GM21447 (cell line): ENCODE results near the gene CIB4.

Experiments
- ATAC-seq: cut with Tn5 transposase; IDR thresholded peaks from one replicate; pipeline ENCODE4 v1.9.1; 2021; ENCODE audit not compliant: unreplicated experiment

The CIB4 gene

GRCh38 chr2:26609205-26609631 lies 31.9 kb downstream of the CIB4 start:
- ATAC-seq, result no peak

GRCh38 chr2:26608557-26608956 lies 32.6 kb downstream of the CIB4 start:
- ATAC-seq, result no peak

GRCh38 chr2:26607698-26608097 lies 33.5 kb downstream of the CIB4 start:
- no peak for ATAC-seq

- ATAC-seq, result no peak
Observed at GRCh38 chr2:26606847-26607190, 34.3 kb downstream of the CIB4 start.

- ATAC-seq, result no peak
Observed at GRCh38 chr2:26605999-26606846, 34.9 kb downstream of the CIB4 start.

GRCh38 chr2:26605195-26605998 lies 35.8 kb downstream of the CIB4 start:
- ATAC-seq, result no peak

- no peak for ATAC-seq
Observed at GRCh38 chr2:26602575-26602974, 38.6 kb downstream of the CIB4 start.

GRCh38 chr2:26599387-26599786 lies 41.8 kb downstream of the CIB4 start:
- ATAC-seq, result no peak

GRCh38 chr2:26598996-26599373 lies 42.2 kb downstream of the CIB4 start:
- no peak for ATAC-seq

- ATAC-seq, result no peak
Observed at GRCh38 chr2:26598336-26598995, 42.7 kb downstream of the CIB4 start.

GRCh38 chr2:26597197-26597596 lies 44.0 kb downstream of the CIB4 start:
- no peak for ATAC-seq

GRCh38 chr2:26595146-26595545 lies 46.0 kb downstream of the CIB4 start:
- no peak for ATAC-seq

GRCh38 chr2:26591619-26592505 lies 49.3 kb downstream of the CIB4 start:
- no peak for ATAC-seq

- no peak for ATAC-seq
Observed at GRCh38 chr2:26590980-26591618, 50.1 kb downstream of the CIB4 start.

- no peak for ATAC-seq
Observed at GRCh38 chr2:26590508-26590907, 50.7 kb downstream of the CIB4 start.

- ATAC-seq, result no peak
Observed at GRCh38 chr2:26588576-26588975, 52.6 kb downstream of the CIB4 start.

GRCh38 chr2:26587994-26588393 lies 53.2 kb downstream of the CIB4 start:
- ATAC-seq, result no peak

GRCh38 chr2:26585966-26586365 lies 55.2 kb downstream of the CIB4 start:
- no peak for ATAC-seq

GRCh38 chr2:26585100-26585499 lies 56.1 kb downstream of the CIB4 start:
- ATAC-seq, result no peak

GRCh38 chr2:26584656-26585055 lies 56.5 kb downstream of the CIB4 start:
- ATAC-seq, result no peak
